Naive B cell (primary cell): Measurements from ENCODE around the gene MT1X. TPM values are rescaled to one million over a fixed set of nuclear protein-coding genes. Genes with fewer than 3 reads are reported as not detected.
"Not testable (repeated sequence)": the region's sequence is repeated elsewhere in the genome, so short reads cannot be mapped to it uniquely, and the experiment has no call there.

ENCODE experiments used
- ATAC-seq, 2 donors: fragments of 150-1000 bp; cut with Tn5 transposase; 2 replicates each; pipeline ENCODE4 v1.10.0; 2021; ENCODE audit warnings: low read depth in 2 of 2, mild to moderate bottlenecking in 2 of 2, moderate library complexity in 2 of 2
- DNase-seq: peaks from one replicate; pipeline ENCODE4 v3.0.0; 2022
- H3K27ac Mint-ChIP-seq, 6 donors: one replicate each; pipeline ENCODE4 v1.8.0; 2020 to 2022; ENCODE audit warnings: mild to moderate bottlenecking in 6 of 6, mixed read lengths in 6 of 6, moderate library complexity in 5 of 6, inconsistent platforms in 2 of 6
- H3K27me3 Mint-ChIP-seq, 3 donors: one replicate each; pipeline ENCODE4 v1.8.0; 2021 to 2022; ENCODE audit warnings: mixed read lengths in 3 of 3, mild to moderate bottlenecking in 1 of 3
- H3K36me3 Mint-ChIP-seq, 2 donors: one replicate each; pipeline ENCODE4 v1.8.0; 2020 to 2022; ENCODE audit warnings: mixed read lengths in 2 of 2, inconsistent platforms in 1 of 2, mild to moderate bottlenecking in 1 of 2
- H3K4me1 Mint-ChIP-seq, 3 donors: one replicate each; pipeline ENCODE4 v1.8.0; 2020 to 2022; ENCODE audit warnings: mixed read lengths in 3 of 3, inconsistent platforms in 1 of 3, mild to moderate bottlenecking in 1 of 3, moderate library complexity in 1 of 3
- H3K4me3 Mint-ChIP-seq, 8 donors: one replicate each; pipeline ENCODE4 v1.8.0; 2020 to 2022; ENCODE audit warnings: mild to moderate bottlenecking in 8 of 8, mixed read lengths in 8 of 8, moderate library complexity in 8 of 8, inconsistent platforms in 2 of 8
- H3K9me3 Mint-ChIP-seq, 7 donors: one replicate each; pipeline ENCODE4 v1.8.0; 2020 to 2022; ENCODE audit warnings: mixed read lengths in 7 of 7, mild to moderate bottlenecking in 5 of 7, inconsistent platforms in 2 of 7, moderate library complexity in 1 of 7
- polyA plus RNA-seq, 6 donors: library from polyadenylated mRNA; unstranded; fragments of 300-500 nt; fragmentation: Illumina TruSeq; gene quantifications; one replicate each; pipeline ENCODE4 v1.2.3, GENCODE V29; 2021; ENCODE audit warnings: low read depth in 6 of 6

Gene MT1X
- polyA plus RNA-seq, 6 donors from 2014 or later = 2.4 to 8.9 (median 8.0) TPM; not detected in 1

DNA sequence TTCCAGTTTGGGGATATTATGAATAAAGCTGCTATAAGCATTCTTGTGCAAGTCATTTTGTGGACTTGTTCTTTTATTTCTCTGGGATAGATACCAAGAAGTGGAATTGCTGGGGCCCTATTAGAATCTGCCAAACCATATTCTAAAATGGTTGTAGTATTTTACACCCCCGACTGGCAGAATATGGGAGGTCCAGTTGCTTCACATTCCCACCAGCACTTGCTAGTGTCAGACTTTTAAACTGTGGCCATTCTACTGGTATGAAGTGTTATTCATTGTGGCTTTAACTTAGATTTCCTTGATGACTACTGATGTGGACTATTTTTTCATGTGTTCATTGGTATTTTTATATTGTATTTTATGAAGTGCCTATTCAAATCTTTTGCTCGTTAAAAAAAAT lies 29.6 kb downstream of the MT1X start:
- Mint-ChIP-seq H3K27ac (no peak overlapping the region), H3K4me1 (no peaks in the 10 kb centered on the region), H3K27me3 (peaks cover 4 to 11% (median 7%) of the 10 kb centered on the region in 3 donors), H3K36me3 (no peaks in the 10 kb centered on the region), H3K9me3 (no peaks in the 10 kb centered on the region), H3K4me3 (no peak overlapping the region)
- no peak for ATAC-seq
- no peak for DNase-seq

- no peak for DNase-seq
- Mint-ChIP-seq H3K27ac (no peak overlapping the region), H3K27me3 (peaks cover 0 to 12% (median 7%) of the 10 kb centered on the region in 3 donors), H3K9me3 (no peaks in the 10 kb centered on the region), H3K4me1 (no peaks in the 10 kb centered on the region), H3K4me3 (no peak overlapping the region), H3K36me3 (no peaks in the 10 kb centered on the region)
- no peak for ATAC-seq
These were observed 31.5 kb downstream of the MT1X start for GRCh38 chr16:56713794-56714193.

GRCh38 chr16:56715126-56715525 lies 32.9 kb downstream of the MT1X start:
- Mint-ChIP-seq H3K36me3 (no peaks in the 10 kb centered on the region), H3K27ac (no peak overlapping the region), H3K4me3 (peak overlapping the region in 1 of 8 donors; percentile 22), H3K9me3 (no peaks in the 10 kb centered on the region), H3K4me1 (no peaks in the 10 kb centered on the region), H3K27me3 (peaks cover 1 to 9% (median 7%) of the 10 kb centered on the region in 3 donors)
- ATAC-seq (no peak), DNase-seq (no peak)

- DNase-seq (no peak), ATAC-seq (no peak)
- H3K27ac Mint-ChIP-seq = no peak overlapping the region
- H3K4me1 Mint-ChIP-seq = no peaks in the 10 kb centered on the region
- H3K36me3 Mint-ChIP-seq = no peaks in the 10 kb centered on the region
- no peak overlapping the region for H3K4me3 Mint-ChIP-seq
- peaks cover 9 to 13% (median 11%) of the 10 kb centered on the region in 3 donors for H3K27me3 Mint-ChIP-seq
- H3K9me3 Mint-ChIP-seq = no peaks in the 10 kb centered on the region
These were observed 34.5 kb downstream of the MT1X start for GRCh38 chr16:56716761-56717160.

DNA sequence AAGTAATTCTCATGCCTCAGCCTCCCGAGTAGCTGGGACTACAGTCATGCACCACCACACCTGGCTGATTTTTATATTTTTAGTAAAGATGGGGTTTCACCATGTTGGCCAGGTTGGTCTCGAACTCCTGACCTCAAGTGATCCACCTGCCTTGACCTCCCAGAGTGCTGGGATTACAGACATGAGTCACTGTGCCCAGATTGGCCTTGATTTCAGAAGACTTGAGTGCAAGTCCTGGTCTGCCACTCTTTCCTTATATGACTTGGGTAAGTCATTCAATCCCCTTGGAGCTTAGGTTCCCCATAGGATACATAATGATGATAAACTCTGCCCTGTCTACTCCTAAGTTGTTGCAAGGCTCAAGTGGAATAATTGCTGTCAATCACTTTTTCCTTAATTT lies 35.3 kb downstream of the MT1X start:
- H3K9me3 Mint-ChIP-seq, H3K27ac Mint-ChIP-seq, H3K4me1 Mint-ChIP-seq, DNase-seq, H3K36me3 Mint-ChIP-seq, H3K4me3 Mint-ChIP-seq, ATAC-seq: not testable (repeated sequence)
- H3K27me3 Mint-ChIP-seq = peaks cover 9 to 20% (median 19%) of the 10 kb centered on the region in 3 donors

DNA sequence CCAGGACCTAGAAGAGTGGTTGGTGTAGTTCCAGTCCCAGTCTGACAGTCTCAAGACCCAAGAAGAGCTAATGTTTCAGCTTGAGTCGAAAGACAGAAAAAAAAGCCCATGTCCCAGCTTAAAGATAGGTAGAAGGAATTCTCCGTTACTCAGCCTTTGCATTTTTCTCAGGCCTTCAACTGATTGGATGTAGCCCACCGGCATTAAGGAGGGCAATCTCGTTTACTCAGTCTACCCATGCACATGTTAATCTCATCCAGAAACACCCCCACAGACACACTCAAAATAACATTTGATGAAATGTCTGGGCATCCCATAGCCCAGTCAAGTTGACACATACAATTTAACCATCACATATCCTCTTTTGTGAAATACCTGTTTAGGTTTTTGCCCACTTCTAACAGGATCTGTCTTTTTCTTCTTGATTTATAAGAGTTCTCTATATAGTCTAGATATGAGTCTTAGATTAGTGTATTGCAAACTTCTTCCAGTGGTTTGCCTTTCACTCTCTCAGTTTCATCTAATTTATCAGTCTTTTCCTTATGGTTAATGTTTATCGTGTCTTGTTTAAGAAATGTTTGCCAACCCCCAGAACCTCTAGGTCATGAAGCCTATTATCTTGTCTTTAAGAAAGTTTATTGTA lies 40.1 kb downstream of the MT1X start:
- DNase-seq = no peak
- Mint-ChIP-seq H3K27ac (no peak overlapping the region), H3K4me1 (no peaks in the 10 kb centered on the region), H3K4me3 (no peak overlapping the region), H3K27me3 (peaks cover 9 to 31% (median 23%) of the 10 kb centered on the region in 3 donors), H3K9me3 (no peaks in the 10 kb centered on the region), H3K36me3 (no peaks in the 10 kb centered on the region)
- no peak for ATAC-seq

DNA sequence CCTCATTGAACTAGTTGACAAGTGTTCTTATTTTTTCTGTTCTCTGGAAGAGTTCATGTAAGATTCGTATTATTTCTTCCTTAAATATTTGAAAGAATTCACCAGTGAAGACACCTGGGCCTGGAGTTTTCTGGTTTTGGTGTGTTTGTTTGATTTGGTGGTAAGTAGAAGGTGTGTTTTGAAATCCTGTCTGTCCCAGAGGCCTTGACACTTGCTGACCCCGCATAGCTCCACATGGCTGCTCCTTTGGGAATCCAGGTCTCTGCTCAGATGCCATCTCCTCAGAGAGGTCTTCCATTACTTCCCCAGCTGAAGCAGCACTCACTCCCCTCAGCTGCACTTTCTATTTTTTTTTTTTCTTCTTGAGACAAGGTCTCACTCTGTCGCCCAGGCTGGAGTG lies 41.9 kb downstream of the MT1X start:
- Mint-ChIP-seq H3K9me3 (no peaks in the 10 kb centered on the region), H3K36me3 (no peaks in the 10 kb centered on the region), H3K4me1 (peaks cover 5 to 11% (median 6%) of the 10 kb centered on the region in 3 donors), H3K4me3 (no peak overlapping the region), H3K27me3 (peaks cover 9 to 27% (median 23%) of the 10 kb centered on the region in 3 donors), H3K27ac (no peak overlapping the region)
- ATAC-seq (no peak), DNase-seq (no peak)

GRCh38 chr16:56726283-56726682 lies 44.0 kb downstream of the MT1X start:
- H3K36me3 Mint-ChIP-seq = no peaks in the 10 kb centered on the region
- ATAC-seq (no peak), DNase-seq (no peak)
- H3K27ac Mint-ChIP-seq = no peak overlapping the region
- peaks cover 12 to 28% (median 15%) of the 10 kb centered on the region in 3 donors for H3K4me1 Mint-ChIP-seq
- H3K9me3 Mint-ChIP-seq = no peaks in the 10 kb centered on the region
- peaks cover 0 to 25% (median 22%) of the 10 kb centered on the region in 3 donors for H3K27me3 Mint-ChIP-seq
- H3K4me3 Mint-ChIP-seq = no peak overlapping the region

DNA sequence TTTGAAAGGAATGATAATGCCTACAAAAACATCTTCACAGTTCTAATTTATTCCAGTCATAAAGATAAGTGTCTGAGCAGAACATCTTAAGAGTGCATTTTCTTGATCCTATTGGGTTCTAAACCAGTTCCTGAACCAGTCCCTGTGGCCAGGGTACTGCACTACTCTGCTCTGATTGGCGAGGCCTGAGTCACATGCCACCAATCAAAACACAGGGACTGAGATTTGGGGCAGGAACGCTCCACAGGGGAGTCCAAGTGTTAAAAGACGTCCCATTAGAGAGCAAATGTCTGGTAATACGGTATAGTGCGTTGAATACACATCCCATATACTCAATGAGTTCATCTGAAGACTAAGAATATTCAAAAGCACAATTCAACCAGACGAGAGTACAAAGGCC lies 44.7 kb downstream of the MT1X start:
- peaks cover 12 to 30% (median 16%) of the 10 kb centered on the region in 3 donors for H3K4me1 Mint-ChIP-seq
- H3K36me3 Mint-ChIP-seq = no peaks in the 10 kb centered on the region
- no peak for DNase-seq
- ATAC-seq = no peak
- H3K9me3 Mint-ChIP-seq = no peaks in the 10 kb centered on the region
- no peak overlapping the region for H3K27ac Mint-ChIP-seq
- peak overlapping the region in 1 of 8 donors; percentile 69 for H3K4me3 Mint-ChIP-seq
- peaks cover 0 to 19% (median 16%) of the 10 kb centered on the region in 3 donors for H3K27me3 Mint-ChIP-seq

DNA sequence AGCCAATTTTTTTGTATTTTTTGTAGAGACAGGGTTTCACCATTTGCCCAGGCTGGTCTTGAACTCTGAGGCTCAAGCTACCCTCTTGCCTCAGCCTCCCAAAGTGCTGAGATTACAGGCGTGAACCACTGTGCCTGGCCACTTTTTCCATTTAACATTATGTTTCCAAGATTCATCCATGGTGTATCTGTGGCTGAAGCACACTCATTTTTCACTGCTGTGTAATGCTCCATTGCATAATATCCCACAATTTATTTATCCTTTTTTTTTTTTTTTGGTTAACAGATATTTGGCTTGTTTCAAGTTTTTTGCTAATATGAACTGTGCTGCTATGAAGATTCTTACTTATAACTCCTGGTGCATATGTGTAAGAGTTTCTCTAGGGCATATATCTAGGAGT lies 45.8 kb downstream of the MT1X start:
- H3K9me3 Mint-ChIP-seq = no peaks in the 10 kb centered on the region
- no peak for ATAC-seq
- H3K4me3 Mint-ChIP-seq = peak overlapping the region in 1 of 8 donors; percentile 69
- no peak overlapping the region for H3K27ac Mint-ChIP-seq
- peaks cover 12 to 30% (median 16%) of the 10 kb centered on the region in 3 donors for H3K4me1 Mint-ChIP-seq
- no peak for DNase-seq
- H3K27me3 Mint-ChIP-seq = peaks cover 0 to 12% (median 8%) of the 10 kb centered on the region in 3 donors
- H3K36me3 Mint-ChIP-seq = no peaks in the 10 kb centered on the region

DNA sequence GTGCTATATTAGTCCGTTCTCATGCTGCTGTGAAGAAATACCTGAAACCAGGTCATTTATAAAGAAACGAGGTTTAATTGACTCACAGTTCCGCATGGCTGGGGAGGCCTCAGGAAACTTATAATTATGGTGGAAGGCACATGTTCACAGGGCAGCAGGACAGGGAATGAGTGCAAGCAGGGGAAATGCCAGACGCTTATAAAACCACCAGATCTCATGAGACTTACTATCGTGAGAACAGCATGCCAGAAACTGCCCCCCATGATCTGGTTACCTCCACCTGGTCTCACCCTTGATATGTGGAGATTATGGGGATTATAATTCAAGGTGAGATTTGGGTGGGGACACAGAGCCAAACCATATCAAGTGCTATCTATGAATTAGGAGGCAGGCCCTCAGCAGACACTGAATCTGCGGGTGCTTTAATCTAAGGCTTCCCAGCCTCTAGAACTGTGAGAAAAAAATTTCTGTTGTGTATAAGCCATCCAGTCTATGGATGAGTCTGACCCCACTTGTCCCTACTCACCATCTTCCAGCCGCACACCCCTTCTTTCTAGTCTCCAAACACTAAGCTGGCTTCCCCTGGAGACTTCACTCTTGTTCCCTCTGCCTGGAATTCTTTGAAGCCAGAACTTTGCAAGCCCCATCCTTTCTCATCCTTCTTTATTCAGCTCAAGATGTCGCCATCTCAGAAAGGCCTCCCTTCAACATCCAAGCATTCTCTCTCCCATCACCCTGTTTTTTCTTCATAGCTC lies 46.9 kb downstream of the MT1X start:
- DNase-seq (no peak), ATAC-seq (no peak)
- H3K27me3 Mint-ChIP-seq = peaks cover 0 to 9% (median 8%) of the 10 kb centered on the region in 3 donors
- H3K9me3 Mint-ChIP-seq = no peaks in the 10 kb centered on the region
- peaks cover 12 to 30% (median 16%) of the 10 kb centered on the region in 3 donors for H3K4me1 Mint-ChIP-seq
- H3K27ac Mint-ChIP-seq = peak overlapping the region in 5 of 6 donors; percentile 87 to 94 (median 91)
- H3K4me3 Mint-ChIP-seq = peak overlapping the region in 2 of 8 donors; percentile 90 to 91
- H3K36me3 Mint-ChIP-seq = no peaks in the 10 kb centered on the region

DNA sequence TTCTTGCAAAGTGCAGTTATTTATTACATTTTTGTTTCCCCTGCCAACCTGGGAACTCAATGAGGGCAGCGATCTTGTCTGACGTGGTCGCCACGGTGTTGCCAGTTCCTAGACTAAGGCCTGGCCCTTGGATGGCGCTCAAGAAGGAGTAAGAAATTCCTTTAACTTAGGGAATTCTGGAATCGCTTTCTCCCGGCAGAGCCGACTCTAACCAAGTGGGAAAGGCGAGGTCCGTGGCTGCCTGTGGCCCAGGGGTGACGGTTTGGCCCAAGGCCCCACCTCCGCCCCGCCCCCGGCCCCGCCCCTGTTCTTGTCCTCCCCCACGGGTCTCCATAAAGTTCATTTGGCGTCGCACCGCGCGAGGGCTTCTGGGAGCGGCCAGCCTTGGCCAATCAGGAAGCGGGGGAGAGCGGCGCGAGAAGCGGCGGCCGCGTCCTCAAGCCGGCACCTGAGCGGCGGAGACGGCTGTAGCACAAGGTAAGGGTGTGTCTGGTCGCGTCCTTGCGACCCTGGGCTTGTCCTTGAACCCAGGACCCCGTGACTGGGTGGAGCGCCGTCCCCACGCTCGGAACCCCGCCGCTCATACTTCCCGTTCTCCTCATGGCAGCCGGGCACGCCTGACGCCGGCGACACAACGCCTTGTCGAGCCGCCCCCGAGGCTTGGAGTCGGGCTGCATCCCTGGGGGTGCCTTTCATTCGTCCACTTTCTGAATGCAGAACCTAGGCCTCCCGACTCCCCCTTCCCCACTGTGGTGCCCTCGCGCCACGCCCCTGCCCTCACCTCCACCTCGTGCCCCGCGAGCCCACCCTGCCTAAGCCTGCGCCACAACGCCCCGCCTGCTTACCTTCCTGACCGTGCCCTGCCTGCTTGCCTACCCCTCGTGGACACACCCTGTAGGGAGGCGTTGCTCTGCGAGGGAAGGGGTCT lies 47.7 kb downstream of the MT1X start, which contains the start of gene NUP93:
TSS of gene NUP93 (plus strand) at position 395 of the 928 bp plus-strand sequence. CDS start 18,119 bp downstream, outside the sequence.
- peak within 1 kb of the TSS in 2 of 8 donors; percentile 90 to 91 for H3K4me3 Mint-ChIP-seq
- H3K27ac Mint-ChIP-seq = peak within 1 kb of the TSS; percentile 63 to 94 (median 90)

GRCh38 chr16:56732366-56732765 lies 50.1 kb downstream of the MT1X start:
- Mint-ChIP-seq H3K4me1 (peaks cover 15 to 30% (median 22%) of the 10 kb centered on the region in 3 donors), H3K36me3 (no peaks in the 10 kb centered on the region), H3K27ac (no peak overlapping the region), H3K9me3 (no peaks in the 10 kb centered on the region), H3K27me3 (no peaks in the 10 kb centered on the region), H3K4me3 (no peak overlapping the region)
- ATAC-seq (no peak), DNase-seq (no peak)

More for the DNA sequence above, 47.7 kb downstream of the MT1X start, which contains the start of gene NUP93:
- Mint-ChIP-seq H3K27me3 (peaks cover 0 to 5% (median 1%) of the 10 kb centered on the region in 3 donors), H3K4me1 (peaks cover 12 to 30% (median 16%) of the 10 kb centered on the region in 3 donors), H3K36me3 (no peaks in the 10 kb centered on the region), H3K9me3 (no peaks in the 10 kb centered on the region)
- DNase-seq (peak; percentile 87), ATAC-seq (peak; percentile 95)
